K562 (cell line): Measurements from ENCODE around the gene AMIGO3. TPM values are rescaled to one million over a fixed set of nuclear protein-coding genes. Genes with fewer than 3 reads are reported as not detected.

ENCODE experiments used
- ARNT ChIP-seq, 2 experiments: fragments of 450-650 bp; IDR thresholded peaks; 2 replicates each; pipeline ENCODE4 v1.6.1; 2016; ENCODE audit warnings: mild to moderate bottlenecking in 1 of 2
- ELF4 ChIP-seq: fragments of 450-650 bp; formaldehyde crosslinking; IDR thresholded peaks from 2 replicates; pipeline ENCODE4 v1.4.0; 2022; ENCODE audit warnings: missing genetic modification characterization
- HDAC1 ChIP-seq, 2 experiments: fragments of 450-650 bp; IDR thresholded peaks; 2 replicates each; pipeline ENCODE4 v1.6.1; 2016 to 2017; ENCODE audit warnings: inconsistent platforms in 1 of 2, mild to moderate bottlenecking in 1 of 2, moderate library complexity in 1 of 2
- KHSRP ChIP-seq: fragments of 450-650 bp; IDR thresholded peaks from 2 replicates; pipeline ENCODE4 v1.6.1; 2017
- L3MBTL2 ChIP-seq: fragments of 450-650 bp; IDR thresholded peaks from 2 replicates; pipeline ENCODE4 v1.6.1; 2016; ENCODE audit warnings: mild to moderate bottlenecking, moderate library complexity
- MEF2D ChIP-seq: conservative IDR thresholded peaks from 2 replicates; pipeline ENCODE4 v1.6.1; 2016; ENCODE audit warnings: low read depth, missing genetic modification characterization, missing compliant biosample characterization
- NRF1 ChIP-seq, 2 experiments: fragments of 450-650 bp; IDR thresholded peaks in 1 of 2; conservative IDR thresholded peaks in 1 of 2; 2 replicates each; pipeline ENCODE4 v1.6.1; 2014; ENCODE audit warnings: mild to moderate bottlenecking in 2 of 2
- POLR2A ChIP-seq: fragments of 450-650 bp; conservative IDR thresholded peaks from 2 replicates; pipeline ENCODE4 v1.6.1; 2016
- POLR2G ChIP-seq: fragments of 200-400 bp; formaldehyde crosslinking; IDR thresholded peaks from 2 replicates; pipeline ENCODE4 v1.6.1; 2017; ENCODE audit warnings: low read depth, mild to moderate bottlenecking, antibody characterized with exemption, low read length, moderate library complexity
- PURB ChIP-seq: sonication (generic); formaldehyde crosslinking; IDR thresholded peaks from 2 replicates; pipeline ENCODE4 v1.9.0; 2021; ENCODE audit warnings: low read depth, mild to moderate bottlenecking, missing genetic modification reagents
- SIN3A ChIP-seq, 2 experiments: fragments of 150-350 bp in 1 of 2; IDR thresholded peaks; 2 replicates each; pipeline ENCODE4 v1.6.1; 2011 to 2016; ENCODE audit warnings: borderline replicate concordance in 2 of 2, low read depth in 2 of 2, low read length in 2 of 2, mild to moderate bottlenecking in 2 of 2, moderate library complexity in 2 of 2; ENCODE audit not compliant: control insufficient read depth in 1 of 2
- TCF3 ChIP-seq: sonication (generic); formaldehyde crosslinking; IDR thresholded peaks from 2 replicates; pipeline ENCODE4 v1.4.0; 2020; ENCODE audit warnings: mild to moderate bottlenecking, missing genetic modification reagents
- ZBTB7A ChIP-seq: IDR thresholded peaks from 2 replicates; pipeline ENCODE4 v1.6.1; 2011; ENCODE audit warnings: low read depth, mild to moderate bottlenecking, low read length, moderate library complexity, borderline replicate concordance; ENCODE audit not compliant: control insufficient read depth
- ZFX ChIP-seq: sonication (generic); formaldehyde crosslinking; IDR thresholded peaks from 2 replicates; pipeline ENCODE4 v1.8.0; 2022; ENCODE audit warnings: mild to moderate bottlenecking, missing genetic modification reagents, moderate library complexity
- ZNF785 ChIP-seq: fragments of 250-450 bp; sonication (Bioruptor Pico); IDR thresholded peaks from 2 replicates; pipeline ENCODE4 v1.4.0; 2020; ENCODE audit warnings: mild to moderate bottlenecking
- polyA plus RNA-seq, 8 experiments: library from polyadenylated mRNA; depleted of rRNA in 4 of 8; stranded (reverse) in 5 of 8; unstranded in 3 of 8; fragments of >200 nt; fragmentation: Nextera tagmentation in 2 of 8; fragmentation: Illumina TruSeq in 1 of 8; extraction: Ambion mirVana in 2 of 8; extraction: Trizol in 1 of 8; gene quantifications; 2 replicates each; pipeline versions ENCODE4 v1.2.1 to v1.2.3, GENCODE V29; 2011 to 2014; ENCODE audit warnings: inconsistent platforms in 1 of 8, missing spikeins in 1 of 8
- total RNA-seq, 7 experiments: library from RNA; depleted of rRNA in 6 of 7; stranded (reverse); fragments of >200 nt in 6 of 7; fragmentation: Illumina TruSeq in 2 of 7; extraction: Trizol in 2 of 7; gene quantifications; 2 replicates each; pipeline versions ENCODE4 v1.2.1 to v1.2.3, GENCODE V29; 2011 to 2021; ENCODE audit warnings: low replicate concordance in 1 of 7
- TF ChIP-seq, protein P1 (sequence below), 2 experiments: IDR thresholded peaks; 2 replicates each; pipeline ENCODE4 v1.6.1; 2012; ENCODE audit warnings: improper control_type of control experiment in 2 of 2, low read depth in 2 of 2, low read length in 2 of 2, borderline replicate concordance in 1 of 2
- TF ChIP-seq, protein P2 (sequence below): fragments of 250-450 bp; sonication (Bioruptor Pico); IDR thresholded peaks from 2 replicates; pipeline ENCODE4 v1.4.0; 2020; ENCODE audit warnings: mild to moderate bottlenecking
- TF ChIP-seq, protein P3 (sequence below): fragments of 450-650 bp; IDR thresholded peaks from 2 replicates; pipeline ENCODE4 v1.6.1; 2016
- TF ChIP-seq, protein P4 (sequence below): IDR thresholded peaks from 2 replicates; pipeline ENCODE4 v1.6.1; 2011; ENCODE audit not compliant: insufficient read length; ENCODE audit errors: extremely low read depth
- TF ChIP-seq, protein P5 (sequence below), 2 experiments: fragments of 450-650 bp; conservative IDR thresholded peaks; 2 replicates each; pipeline ENCODE4 v1.6.1; 2017; ENCODE audit warnings: mild to moderate bottlenecking in 2 of 2, moderate library complexity in 2 of 2

The AMIGO3 gene
- total and polyA plus RNA-seq, 9 of the 15 experiments (the other 6 are each of a cell fraction or from before 2014, with no cell fraction given): 0.13 to 2.8 (median 0.44) TPM; not detected in 4

DNA sequence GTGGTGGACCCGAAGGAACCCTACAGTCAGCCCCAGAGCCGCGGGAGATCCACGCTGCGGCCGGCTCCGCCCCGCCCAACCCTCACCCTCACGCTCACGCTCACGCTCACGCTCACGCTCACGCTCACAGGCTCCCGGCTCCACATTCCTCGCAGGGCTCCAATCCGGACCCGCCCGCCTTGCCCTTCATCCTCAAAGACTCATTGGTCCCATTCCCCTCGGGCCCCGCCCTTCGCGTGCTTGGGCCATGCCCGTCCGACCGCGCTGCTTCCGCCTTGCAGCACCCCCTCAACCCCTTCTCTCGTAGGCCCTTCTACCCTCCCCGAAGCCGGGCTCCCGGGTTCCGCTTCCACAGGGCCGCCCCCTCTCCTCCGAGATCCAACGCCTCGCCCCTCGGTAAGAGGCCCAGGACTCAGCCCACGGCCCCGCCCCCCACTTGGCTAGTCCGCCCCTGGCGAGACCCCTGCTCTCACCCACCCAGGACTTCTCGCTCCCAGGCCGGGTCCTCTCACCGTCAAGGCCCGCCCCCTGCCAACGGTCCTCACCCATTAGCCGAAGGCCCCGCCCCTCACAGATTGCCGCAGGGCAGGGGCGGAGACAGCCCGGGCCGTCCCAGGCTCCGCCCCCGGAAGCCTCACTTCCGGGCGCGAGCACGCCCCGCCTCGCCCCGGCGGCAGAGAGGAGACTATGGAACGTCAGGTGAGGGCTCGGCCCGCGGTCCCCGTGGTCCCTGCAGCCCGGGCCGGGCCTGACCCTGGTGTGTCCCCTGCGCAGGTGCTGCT is 45.6 kb downstream of the AMIGO3 start, which contains the start of gene APEH (continued):
- TF ChIP-seq MEF2D (tag) (no peak), SIN3A (IDR thresholded peaks at IDR 0.05; ENCODE audit: borderline replicate concordance in 2 of 2, control insufficient read depth in 1 of 2, low read depth in 2 of 2, low read length in 2 of 2) (peak in 1 of 2 experiments; percentile 46; a peak in 1 of 4 replicates), KHSRP (no peak), ARNT (IDR thresholded peaks at IDR 0.05) (no peak), PURB (CRISPR knock-in tag) (no peak), ZFX (CRISPR knock-in tag) (peak; percentile 86), HDAC1 (IDR thresholded peaks at IDR 0.05) (peak in 1 of 2 experiments; percentile 52; a peak in 2 of 4 replicates), TCF3 (CRISPR knock-in tag) (no peak), ZNF785 (no peak), L3MBTL2 (peak; percentile 81), POLR2A (peak; percentile 80), ELF4 (no peak), ZBTB7A (peak; percentile 82; the same call in 1 of the 2 replicates), NRF1 (conservative IDR thresholded peaks at IDR 0.05 in 1 of 2, IDR thresholded peaks at IDR 0.05 in 1 of 2) (peak; percentile 69 to 75; a peak in 3 of 4 replicates), POLR2G (peak; percentile 91)
- TF ChIP-seq, protein P1, sequence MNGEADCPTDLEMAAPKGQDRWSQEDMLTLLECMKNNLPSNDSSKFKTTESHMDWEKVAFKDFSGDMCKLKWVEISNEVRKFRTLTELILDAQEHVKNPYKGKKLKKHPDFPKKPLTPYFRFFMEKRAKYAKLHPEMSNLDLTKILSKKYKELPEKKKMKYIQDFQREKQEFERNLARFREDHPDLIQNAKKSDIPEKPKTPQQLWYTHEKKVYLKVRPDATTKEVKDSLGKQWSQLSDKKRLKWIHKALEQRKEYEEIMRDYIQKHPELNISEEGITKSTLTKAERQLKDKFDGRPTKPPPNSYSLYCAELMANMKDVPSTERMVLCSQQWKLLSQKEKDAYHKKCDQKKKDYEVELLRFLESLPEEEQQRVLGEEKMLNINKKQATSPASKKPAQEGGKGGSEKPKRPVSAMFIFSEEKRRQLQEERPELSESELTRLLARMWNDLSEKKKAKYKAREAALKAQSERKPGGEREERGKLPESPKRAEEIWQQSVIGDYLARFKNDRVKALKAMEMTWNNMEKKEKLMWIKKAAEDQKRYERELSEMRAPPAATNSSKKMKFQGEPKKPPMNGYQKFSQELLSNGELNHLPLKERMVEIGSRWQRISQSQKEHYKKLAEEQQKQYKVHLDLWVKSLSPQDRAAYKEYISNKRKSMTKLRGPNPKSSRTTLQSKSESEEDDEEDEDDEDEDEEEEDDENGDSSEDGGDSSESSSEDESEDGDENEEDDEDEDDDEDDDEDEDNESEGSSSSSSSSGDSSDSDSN (IDR thresholded peaks at IDR 0.05; ENCODE audit: borderline replicate concordance in 1 of 2, low read depth in 2 of 2, low read length in 2 of 2): 0 out of 4 replicates have a peak, but pooled peaks of 1 of the 2 experiments have one; percentile 9
- TF ChIP-seq, protein P2, sequence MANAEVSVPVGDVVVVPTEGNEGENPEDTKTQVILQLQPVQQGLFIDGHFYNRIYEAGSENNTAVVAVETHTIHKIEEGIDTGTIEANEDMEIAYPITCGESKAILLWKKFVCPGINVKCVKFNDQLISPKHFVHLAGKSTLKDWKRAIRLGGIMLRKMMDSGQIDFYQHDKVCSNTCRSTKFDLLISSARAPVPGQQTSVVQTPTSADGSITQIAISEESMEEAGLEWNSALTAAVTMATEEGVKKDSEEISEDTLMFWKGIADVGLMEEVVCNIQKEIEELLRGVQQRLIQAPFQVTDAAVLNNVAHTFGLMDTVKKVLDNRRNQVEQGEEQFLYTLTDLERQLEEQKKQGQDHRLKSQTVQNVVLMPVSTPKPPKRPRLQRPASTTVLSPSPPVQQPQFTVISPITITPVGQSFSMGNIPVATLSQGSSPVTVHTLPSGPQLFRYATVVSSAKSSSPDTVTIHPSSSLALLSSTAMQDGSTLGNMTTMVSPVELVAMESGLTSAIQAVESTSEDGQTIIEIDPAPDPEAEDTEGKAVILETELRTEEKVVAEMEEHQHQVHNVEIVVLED (CRISPR knock-in tag): peak; percentile 89
- TF ChIP-seq, protein P3, sequence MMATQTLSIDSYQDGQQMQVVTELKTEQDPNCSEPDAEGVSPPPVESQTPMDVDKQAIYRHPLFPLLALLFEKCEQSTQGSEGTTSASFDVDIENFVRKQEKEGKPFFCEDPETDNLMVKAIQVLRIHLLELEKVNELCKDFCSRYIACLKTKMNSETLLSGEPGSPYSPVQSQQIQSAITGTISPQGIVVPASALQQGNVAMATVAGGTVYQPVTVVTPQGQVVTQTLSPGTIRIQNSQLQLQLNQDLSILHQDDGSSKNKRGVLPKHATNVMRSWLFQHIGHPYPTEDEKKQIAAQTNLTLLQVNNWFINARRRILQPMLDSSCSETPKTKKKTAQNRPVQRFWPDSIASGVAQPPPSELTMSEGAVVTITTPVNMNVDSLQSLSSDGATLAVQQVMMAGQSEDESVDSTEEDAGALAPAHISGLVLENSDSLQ: peak; percentile 89
- TF ChIP-seq, protein P4, sequence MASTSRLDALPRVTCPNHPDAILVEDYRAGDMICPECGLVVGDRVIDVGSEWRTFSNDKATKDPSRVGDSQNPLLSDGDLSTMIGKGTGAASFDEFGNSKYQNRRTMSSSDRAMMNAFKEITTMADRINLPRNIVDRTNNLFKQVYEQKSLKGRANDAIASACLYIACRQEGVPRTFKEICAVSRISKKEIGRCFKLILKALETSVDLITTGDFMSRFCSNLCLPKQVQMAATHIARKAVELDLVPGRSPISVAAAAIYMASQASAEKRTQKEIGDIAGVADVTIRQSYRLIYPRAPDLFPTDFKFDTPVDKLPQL: no peak
- TF ChIP-seq, protein P5, sequence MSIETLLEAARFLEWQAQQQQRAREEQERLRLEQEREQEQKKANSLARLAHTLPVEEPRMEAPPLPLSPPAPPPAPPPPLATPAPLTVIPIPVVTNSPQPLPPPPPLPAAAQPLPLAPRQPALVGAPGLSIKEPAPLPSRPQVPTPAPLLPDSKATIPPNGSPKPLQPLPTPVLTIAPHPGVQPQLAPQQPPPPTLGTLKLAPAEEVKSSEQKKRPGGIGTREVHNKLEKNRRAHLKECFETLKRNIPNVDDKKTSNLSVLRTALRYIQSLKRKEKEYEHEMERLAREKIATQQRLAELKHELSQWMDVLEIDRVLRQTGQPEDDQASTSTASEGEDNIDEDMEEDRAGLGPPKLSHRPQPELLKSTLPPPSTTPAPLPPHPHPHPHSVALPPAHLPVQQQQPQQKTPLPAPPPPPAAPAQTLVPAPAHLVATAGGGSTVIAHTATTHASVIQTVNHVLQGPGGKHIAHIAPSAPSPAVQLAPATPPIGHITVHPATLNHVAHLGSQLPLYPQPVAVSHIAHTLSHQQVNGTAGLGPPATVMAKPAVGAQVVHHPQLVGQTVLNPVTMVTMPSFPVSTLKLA (conservative IDR thresholded peaks at IDR 0.05): peak; percentile 59 to 77
